SK-N-SH treated with all-trans-retinoic acid at 6 μM for 48 hours (cell line): ENCODE measurements around the gene RUFY3.

Experiments used
- ATAC-seq: fragments of 200-7000 bp; cut with Tn5 transposase; 3 replicates; pipeline ENCODE4 v1.9.1; 2020; ENCODE audit warnings: mild to moderate bottlenecking, moderate library complexity
- ARNTL ChIP-seq: fragments of 450-650 bp; formaldehyde crosslinking; IDR thresholded peaks from 2 replicates; pipeline ENCODE4 v1.5.0; 2020; ENCODE audit warnings: low read depth, mild to moderate bottlenecking, moderate library complexity, borderline replicate concordance
- BACH2 ChIP-seq: fragments of 250-450 bp; sonication (Bioruptor Pico); IDR thresholded peaks from 2 replicates; pipeline ENCODE4 v1.9.0; 2021; ENCODE audit warnings: mild to moderate bottlenecking, borderline replicate concordance
- CREB5 ChIP-seq: fragments of 250-450 bp; sonication (Bioruptor Pico); IDR thresholded peaks from 2 replicates; pipeline ENCODE4 v1.5.1; 2020; ENCODE audit warnings: low read depth, mild to moderate bottlenecking, moderate library complexity
- CSDC2 ChIP-seq: fragments of 250-450 bp; sonication (Bioruptor Pico); IDR thresholded peaks from 2 replicates; pipeline ENCODE4 v1.5.0; 2020; ENCODE audit warnings: mild to moderate bottlenecking, moderate library complexity
- CSRNP3 ChIP-seq: fragments of 250-450 bp; sonication (Bioruptor Pico); IDR thresholded peaks from 2 replicates; pipeline ENCODE4 v1.5.1; 2021; ENCODE audit warnings: mild to moderate bottlenecking, moderate library complexity
- ESRRG ChIP-seq: fragments of 250-450 bp; sonication (Bioruptor Pico); IDR thresholded peaks from 2 replicates; pipeline ENCODE4 v1.6.1; 2021; ENCODE audit warnings: mild to moderate bottlenecking
- GLIS3 ChIP-seq: fragments of 250-450 bp; sonication (Bioruptor Pico); IDR thresholded peaks from 2 replicates; pipeline ENCODE4 v1.5.0; 2020; ENCODE audit warnings: mild to moderate bottlenecking, moderate library complexity
- ISL1 ChIP-seq: fragments of 250-450 bp; sonication (Bioruptor Pico); IDR thresholded peaks from 2 replicates; pipeline ENCODE4 v2.1.2; 2022; ENCODE audit warnings: mild to moderate bottlenecking, moderate library complexity
- OSR1 ChIP-seq: fragments of 250-450 bp; sonication (Bioruptor Pico); IDR thresholded peaks from 2 replicates; pipeline ENCODE4 v1.8.0; 2022; ENCODE audit warnings: moderate library complexity, mild to moderate bottlenecking, inconsistent platforms
- PATZ1 ChIP-seq: fragments of 250-450 bp; sonication (Bioruptor Pico); IDR thresholded peaks from 2 replicates; pipeline ENCODE4 v1.8.0; 2020; ENCODE audit warnings: mild to moderate bottlenecking, moderate library complexity, borderline replicate concordance
- POU6F1 ChIP-seq: fragments of 250-450 bp; sonication (Bioruptor Pico); IDR thresholded peaks from 2 replicates; pipeline ENCODE4 v1.8.0; 2021; ENCODE audit warnings: low read depth, mild to moderate bottlenecking, moderate library complexity, borderline replicate concordance
- PPARA ChIP-seq: fragments of 250-450 bp; sonication (Bioruptor Pico); IDR thresholded peaks from 2 replicates; pipeline ENCODE4 v1.5.0; 2020; ENCODE audit warnings: mild to moderate bottlenecking, borderline replicate concordance
- RARB ChIP-seq: fragments of 250-450 bp; sonication (Bioruptor Pico); IDR thresholded peaks from 2 replicates; pipeline ENCODE4 v1.8.0; 2021; ENCODE audit warnings: mild to moderate bottlenecking, moderate library complexity
- SNAI2 ChIP-seq: fragments of 250-450 bp; sonication (Bioruptor Pico); IDR thresholded peaks from 2 replicates; pipeline ENCODE4 v1.5.0; 2020; ENCODE audit warnings: mild to moderate bottlenecking, moderate library complexity
- TCF4 ChIP-seq: fragments of 250-450 bp; sonication (Bioruptor Pico); IDR thresholded peaks from 2 replicates; pipeline ENCODE4 v1.8.0; 2021; ENCODE audit warnings: mild to moderate bottlenecking, moderate library complexity, borderline replicate concordance
- TOX ChIP-seq: fragments of 250-450 bp; sonication (Bioruptor Pico); IDR thresholded peaks from 2 replicates; pipeline ENCODE4 v1.8.0; 2021; ENCODE audit warnings: mild to moderate bottlenecking, moderate library complexity, borderline replicate concordance
- TSHZ2 ChIP-seq: fragments of 250-450 bp; sonication (Bioruptor Pico); IDR thresholded peaks from 2 replicates; pipeline ENCODE4 v1.5.0; 2020; ENCODE audit warnings: mild to moderate bottlenecking, moderate library complexity
- ZC3H10 ChIP-seq: fragments of 250-450 bp; sonication (Bioruptor Pico); IDR thresholded peaks from 2 replicates; pipeline ENCODE4 v1.5.1; 2021; ENCODE audit warnings: mild to moderate bottlenecking, moderate library complexity
- ZFP30 ChIP-seq: fragments of 450-650 bp; formaldehyde crosslinking; IDR thresholded peaks from 2 replicates; pipeline ENCODE4 v1.5.0; 2022; ENCODE audit warnings: mild to moderate bottlenecking, moderate library complexity
- ZNF565 ChIP-seq: fragments of 450-650 bp; formaldehyde crosslinking; conservative IDR thresholded peaks from 2 replicates; pipeline ENCODE4 v1.5.0; 2020; ENCODE audit warnings: low read depth, mild to moderate bottlenecking, moderate library complexity
- ZNF70 ChIP-seq: fragments of 450-650 bp; formaldehyde crosslinking; IDR thresholded peaks from 2 replicates; pipeline ENCODE4 v1.5.0; 2020; ENCODE audit warnings: mild to moderate bottlenecking, moderate library complexity

RUFY3 gene

DNA sequence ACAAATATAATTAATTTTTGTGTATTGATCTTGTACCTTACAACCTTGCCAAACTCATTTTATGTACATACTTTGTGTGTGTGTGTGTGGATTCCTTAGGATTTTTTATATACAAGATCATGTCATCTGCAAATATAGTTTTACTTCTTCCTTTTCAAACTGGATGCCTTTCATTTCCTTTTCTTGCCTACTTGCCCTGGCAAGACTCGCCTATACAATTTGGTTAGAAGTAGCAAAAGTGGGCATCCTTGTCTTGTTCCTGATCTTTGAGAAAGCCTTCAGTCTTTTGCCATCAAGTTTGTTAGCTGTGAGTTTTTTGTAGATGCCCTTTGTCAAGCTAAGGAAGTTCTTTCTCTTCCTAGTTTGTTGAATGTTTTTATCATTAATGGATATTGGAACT lies 30.5 kb downstream of the RUFY3 start:
- no peak for ATAC-seq

DNA sequence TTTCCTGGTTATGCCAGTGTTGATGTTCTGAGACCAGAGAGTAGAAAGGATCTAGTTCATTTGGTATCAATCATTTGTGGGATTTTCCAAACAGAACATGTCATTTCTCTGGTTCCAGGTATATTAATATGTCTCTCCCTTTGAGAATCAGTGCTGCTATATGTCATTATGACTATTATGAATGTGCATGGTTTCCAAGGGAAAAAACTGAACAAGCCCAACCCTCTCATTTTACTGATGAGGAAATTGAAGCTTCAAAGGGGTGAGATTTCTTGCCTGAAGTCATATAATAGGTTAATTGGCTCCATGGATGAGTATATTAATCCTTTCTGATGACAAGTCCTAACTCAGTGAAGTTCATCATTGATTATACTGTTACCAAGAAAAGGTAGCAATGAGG lies 31.9 kb downstream of the RUFY3 start:
- ATAC-seq: no peak
- no peak for TF ChIP-seq TOX (CRISPR knock-in tag)
- TF ChIP-seq CREB5: no peak
- no peak for TF ChIP-seq RARB (CRISPR knock-in tag)
- TF ChIP-seq ARNTL: no peak
- TF ChIP-seq POU6F1: no peak
- no peak for TF ChIP-seq SNAI2
- no peak for TF ChIP-seq ZNF70 (CRISPR knock-in tag)
- TF ChIP-seq TCF4: no peak
- TF ChIP-seq OSR1 (CRISPR knock-in tag): no peak
- no peak for TF ChIP-seq CSDC2 (CRISPR knock-in tag)
- TF ChIP-seq PATZ1 (CRISPR knock-in tag): no peak
- no peak for TF ChIP-seq GLIS3
- TF ChIP-seq ISL1 (CRISPR knock-in tag): no peak
- no peak for TF ChIP-seq CSRNP3 (CRISPR knock-in tag)
- no peak for TF ChIP-seq ZFP30 (CRISPR knock-in tag)
- no peak for TF ChIP-seq TSHZ2
- no peak for TF ChIP-seq ESRRG (CRISPR knock-in tag)
- TF ChIP-seq ZNF565 (CRISPR knock-in tag): no peak

More for the DNA sequence above, 30.5 kb downstream of the RUFY3 start:
- no peak for TF ChIP-seq ESRRG (CRISPR knock-in tag)
- TF ChIP-seq PPARA (CRISPR knock-in tag): no peak
- no peak for TF ChIP-seq ZC3H10 (CRISPR knock-in tag)
- TF ChIP-seq RARB (CRISPR knock-in tag): no peak

DNA sequence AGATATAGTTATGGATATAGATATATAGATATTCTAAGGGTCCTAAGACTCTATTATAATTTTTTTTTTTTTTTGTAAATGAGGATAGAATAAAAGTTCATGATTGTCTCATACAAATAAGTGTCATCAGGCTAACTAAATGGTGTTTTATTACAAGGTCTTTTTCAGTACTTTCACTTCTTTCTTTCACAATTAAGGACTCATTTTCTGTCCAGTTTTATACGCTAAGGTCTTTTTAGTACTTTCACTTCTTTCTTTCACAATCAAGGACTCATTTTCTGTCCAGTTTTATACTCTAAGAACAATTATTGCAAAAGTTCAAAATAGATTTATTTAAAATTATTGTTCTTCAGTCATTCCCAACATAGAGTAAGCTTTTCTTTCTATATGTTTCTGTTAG lies 32.7 kb downstream of the RUFY3 start:
- ATAC-seq: no peak

More for the DNA sequence above, 32.7 kb downstream of the RUFY3 start:
- no peak for TF ChIP-seq RARB (CRISPR knock-in tag)
- TF ChIP-seq PPARA (CRISPR knock-in tag): no peak
- TF ChIP-seq PATZ1 (CRISPR knock-in tag): no peak
- no peak for TF ChIP-seq ZNF70 (CRISPR knock-in tag)
- no peak for TF ChIP-seq CSDC2 (CRISPR knock-in tag)
- no peak for TF ChIP-seq ARNTL
- TF ChIP-seq TSHZ2: no peak
- TF ChIP-seq BACH2 (CRISPR knock-in tag): no peak
- TF ChIP-seq ZFP30 (CRISPR knock-in tag): no peak
- no peak for TF ChIP-seq SNAI2
- no peak for TF ChIP-seq TCF4
- no peak for TF ChIP-seq TOX (CRISPR knock-in tag)
